ENCODE measurements around the gene SSTR1. TPM values are rescaled to one million over a fixed set of nuclear protein-coding genes. Genes with fewer than 3 reads are reported as not detected.

Gene SSTR1
- total RNA-seq, 1 donor from 2014 or later = not detected

DNA sequence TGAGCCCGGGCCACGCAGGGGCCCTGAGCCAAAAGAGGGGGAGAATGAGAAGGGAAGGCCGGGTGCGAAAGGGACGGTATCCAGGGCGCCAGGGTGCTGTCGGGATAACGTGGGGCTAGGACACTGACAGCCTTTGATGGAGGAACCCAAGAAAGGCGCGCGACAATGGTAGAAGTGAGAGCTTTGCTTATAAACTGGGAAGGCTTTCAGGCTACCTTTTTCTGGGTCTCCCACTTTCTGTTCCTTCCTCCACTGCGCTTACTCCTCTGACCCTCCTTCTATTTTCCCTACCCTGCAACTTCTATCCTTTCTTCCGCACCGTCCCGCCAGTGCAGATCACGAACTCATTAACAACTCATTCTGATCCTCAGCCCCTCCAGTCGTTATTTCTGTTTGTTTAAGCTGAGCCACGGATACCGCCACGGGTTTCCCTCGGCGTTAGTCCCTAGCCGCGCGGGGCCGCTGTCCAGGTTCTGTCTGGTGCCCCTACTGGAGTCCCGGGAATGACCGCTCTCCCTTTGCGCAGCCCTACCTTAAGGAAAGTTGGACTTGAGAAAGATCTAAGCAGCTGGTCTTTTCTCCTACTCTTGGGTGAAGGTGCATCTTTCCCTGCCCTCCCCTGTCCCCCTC, 3.0 kb downstream of the SSTR1 start:
- Mint-ChIP-seq H3K27ac (no peak overlapping the region), H3K9me3 (peaks cover 28% of the 10 kb centered on the region), H3K36me3 (peaks cover 2% of the 10 kb centered on the region), H3K4me3 (peak overlapping the region; percentile 60), H3K4me1 (peaks cover 21% of the 10 kb centered on the region), H3K27me3 (ENCODE audit: insufficient read depth, low read depth) (peaks cover 61% of the 10 kb centered on the region)
- H3K4me2 ChIP-seq = peak overlapping the region; percentile 74
- H3K27me3 ChIP-seq = peaks cover 91% of the 10 kb centered on the region
- H3K79me2 ChIP-seq (ENCODE audit: low read depth) = no peaks in the 10 kb centered on the region
- DNase-seq (ENCODE audit: low spot score) = peak; percentile 69
- H3K9ac ChIP-seq = no peak overlapping the region
- TF ChIP-seq EZH2 (IDR thresholded peaks at IDR 0.05) (no peak), EZH2phosphoT487 (IDR thresholded peaks at IDR 0.05) (no peak)
- TF ChIP-seq, protein P1, sequence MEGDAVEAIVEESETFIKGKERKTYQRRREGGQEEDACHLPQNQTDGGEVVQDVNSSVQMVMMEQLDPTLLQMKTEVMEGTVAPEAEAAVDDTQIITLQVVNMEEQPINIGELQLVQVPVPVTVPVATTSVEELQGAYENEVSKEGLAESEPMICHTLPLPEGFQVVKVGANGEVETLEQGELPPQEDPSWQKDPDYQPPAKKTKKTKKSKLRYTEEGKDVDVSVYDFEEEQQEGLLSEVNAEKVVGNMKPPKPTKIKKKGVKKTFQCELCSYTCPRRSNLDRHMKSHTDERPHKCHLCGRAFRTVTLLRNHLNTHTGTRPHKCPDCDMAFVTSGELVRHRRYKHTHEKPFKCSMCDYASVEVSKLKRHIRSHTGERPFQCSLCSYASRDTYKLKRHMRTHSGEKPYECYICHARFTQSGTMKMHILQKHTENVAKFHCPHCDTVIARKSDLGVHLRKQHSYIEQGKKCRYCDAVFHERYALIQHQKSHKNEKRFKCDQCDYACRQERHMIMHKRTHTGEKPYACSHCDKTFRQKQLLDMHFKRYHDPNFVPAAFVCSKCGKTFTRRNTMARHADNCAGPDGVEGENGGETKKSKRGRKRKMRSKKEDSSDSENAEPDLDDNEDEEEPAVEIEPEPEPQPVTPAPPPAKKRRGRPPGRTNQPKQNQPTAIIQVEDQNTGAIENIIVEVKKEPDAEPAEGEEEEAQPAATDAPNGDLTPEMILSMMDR (IDR thresholded peaks at IDR 0.05) = peak; percentile 42
- H3F3A ChIP-seq (ENCODE audit: low read depth) = peaks cover 9% of the 10 kb centered on the region
- H3K36me3 ChIP-seq = no peaks in the 10 kb centered on the region
- no peak overlapping the region for H3K27ac ChIP-seq
- no peaks in the 10 kb centered on the region for H3K9me3 ChIP-seq (ENCODE audit: low read depth)
- H3K4me1 ChIP-seq = peaks cover 12% of the 10 kb centered on the region
- H3K4me3 ChIP-seq = peak overlapping the region; percentile 40
- no peaks in the 10 kb centered on the region for H4K20me1 ChIP-seq (ENCODE audit: low read depth)
- peak overlapping the region; percentile 77 for H2AFZ ChIP-seq (replicated peaks)

DNA sequence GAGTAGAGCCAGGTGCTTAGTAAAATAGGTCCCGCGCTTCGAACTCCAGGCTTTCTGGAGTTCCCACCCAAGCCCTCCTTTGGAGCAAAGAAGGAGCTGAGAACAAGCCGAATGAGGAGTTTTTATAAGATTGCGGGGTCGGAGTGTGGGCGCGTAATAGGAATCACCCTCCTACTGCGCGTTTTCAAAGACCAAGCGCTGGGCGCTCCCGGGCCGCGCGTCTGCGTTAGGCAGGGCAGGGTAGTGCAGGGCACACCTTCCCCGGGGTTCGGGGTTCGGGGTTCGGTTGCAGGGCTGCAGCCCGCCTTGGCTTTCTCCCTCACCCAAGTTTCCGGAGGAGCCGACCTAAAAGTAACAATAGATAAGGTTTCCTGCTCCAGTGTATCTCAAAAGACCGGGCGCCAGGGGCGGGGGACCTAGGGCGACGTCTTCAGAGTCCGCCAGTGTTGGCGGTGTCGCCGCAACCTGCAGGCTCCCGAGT, 3.6 kb downstream of the SSTR1 start:
- H3K9me3 Mint-ChIP-seq = peaks cover 25% of the 10 kb centered on the region
- H3K27me3 ChIP-seq = peaks cover 85% of the 10 kb centered on the region
- H3K4me1 Mint-ChIP-seq = peaks cover 21% of the 10 kb centered on the region
- peaks cover 9% of the 10 kb centered on the region for H3F3A ChIP-seq (ENCODE audit: low read depth)
- peak overlapping the region; percentile 40 for H3K4me3 ChIP-seq
- H3K9ac ChIP-seq = no peak overlapping the region
- H3K79me2 ChIP-seq (ENCODE audit: low read depth) = no peaks in the 10 kb centered on the region
- peak; percentile 39 for DNase-seq (ENCODE audit: low spot score)
- H3K4me1 ChIP-seq = peaks cover 12% of the 10 kb centered on the region
- TF ChIP-seq EZH2 (IDR thresholded peaks at IDR 0.05) (peak; percentile 98), EZH2phosphoT487 (IDR thresholded peaks at IDR 0.05) (peak; percentile 92)
- TF ChIP-seq, protein P1 (IDR thresholded peaks at IDR 0.05) = no peak
- H4K20me1 ChIP-seq (ENCODE audit: low read depth) = no peaks in the 10 kb centered on the region
- peaks cover 2% of the 10 kb centered on the region for H3K36me3 Mint-ChIP-seq
- H3K4me3 Mint-ChIP-seq = peak overlapping the region; percentile 60
- H3K27ac ChIP-seq = no peak overlapping the region
- peaks cover 61% of the 10 kb centered on the region for H3K27me3 Mint-ChIP-seq (ENCODE audit: insufficient read depth, low read depth)
- peak overlapping the region; percentile 77 for H2AFZ ChIP-seq (replicated peaks)
- peak overlapping the region; percentile 74 for H3K4me2 ChIP-seq
- H3K27ac Mint-ChIP-seq = no peak overlapping the region
- H3K36me3 ChIP-seq = no peaks in the 10 kb centered on the region
- no peaks in the 10 kb centered on the region for H3K9me3 ChIP-seq (ENCODE audit: low read depth)

DNA sequence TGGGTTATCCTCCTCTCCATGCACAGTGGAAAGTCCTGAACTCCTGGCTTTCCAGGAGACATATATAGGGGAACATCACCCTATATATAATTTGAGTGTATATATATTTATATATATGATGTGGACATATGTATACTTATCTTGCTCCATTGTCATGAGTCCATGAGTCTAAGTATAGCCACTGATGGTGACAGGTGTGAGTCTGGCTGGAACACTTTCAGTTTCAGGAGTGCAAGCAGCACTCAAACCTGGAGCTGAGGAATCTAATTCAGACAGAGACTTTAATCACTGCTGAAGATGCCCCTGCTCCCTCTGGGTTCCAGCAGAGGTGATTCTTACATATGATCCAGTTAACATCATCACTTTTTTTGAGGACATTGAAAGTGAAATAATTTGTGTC, 4.4 kb downstream of the SSTR1 start:
- no peak overlapping the region for H3K4me3 ChIP-seq
- H3K4me2 ChIP-seq = no peak overlapping the region
- Mint-ChIP-seq H3K27ac (no peak overlapping the region), H3K36me3 (no peaks in the 10 kb centered on the region), H3K4me3 (peak overlapping the region; percentile 9), H3K4me1 (peaks cover 21% of the 10 kb centered on the region), H3K27me3 (ENCODE audit: insufficient read depth, low read depth) (peaks cover 55% of the 10 kb centered on the region), H3K9me3 (peaks cover 20% of the 10 kb centered on the region)
- no peak for DNase-seq (ENCODE audit: low spot score)
- peaks cover 9% of the 10 kb centered on the region for H3F3A ChIP-seq (ENCODE audit: low read depth)
- H3K9ac ChIP-seq = no peak overlapping the region
- H3K27me3 ChIP-seq = peaks cover 83% of the 10 kb centered on the region
- H2AFZ ChIP-seq (replicated peaks) = no peak overlapping the region
- H4K20me1 ChIP-seq (ENCODE audit: low read depth) = no peaks in the 10 kb centered on the region
- no peaks in the 10 kb centered on the region for H3K79me2 ChIP-seq (ENCODE audit: low read depth)
- H3K4me1 ChIP-seq = peaks cover 12% of the 10 kb centered on the region
- TF ChIP-seq EZH2phosphoT487 (IDR thresholded peaks at IDR 0.05) (no peak), EZH2 (IDR thresholded peaks at IDR 0.05) (no peak)
- TF ChIP-seq, protein P1 (IDR thresholded peaks at IDR 0.05) = no peak
- H3K36me3 ChIP-seq = no peaks in the 10 kb centered on the region
- no peak overlapping the region for H3K27ac ChIP-seq
- no peaks in the 10 kb centered on the region for H3K9me3 ChIP-seq (ENCODE audit: low read depth)
